Activated CD8-positive, alpha-beta memory T cell treated with anti-CD3 and anti-CD28 coated beads, Interleukin-2, amount 50 U/mL, for 1 hour (primary cell): Measurements from ENCODE around the gene MGAT2.
"Not testable (repeated sequence)": the region's sequence is repeated elsewhere in the genome, so short reads cannot be mapped to it uniquely, and the experiment has no call there.

Experiments
- DNase-seq: peaks from one replicate; pipeline ENCODE4 v3.0.0-alpha.2; 2020; ENCODE audit errors: extremely low read depth

Gene MGAT2

DNA sequence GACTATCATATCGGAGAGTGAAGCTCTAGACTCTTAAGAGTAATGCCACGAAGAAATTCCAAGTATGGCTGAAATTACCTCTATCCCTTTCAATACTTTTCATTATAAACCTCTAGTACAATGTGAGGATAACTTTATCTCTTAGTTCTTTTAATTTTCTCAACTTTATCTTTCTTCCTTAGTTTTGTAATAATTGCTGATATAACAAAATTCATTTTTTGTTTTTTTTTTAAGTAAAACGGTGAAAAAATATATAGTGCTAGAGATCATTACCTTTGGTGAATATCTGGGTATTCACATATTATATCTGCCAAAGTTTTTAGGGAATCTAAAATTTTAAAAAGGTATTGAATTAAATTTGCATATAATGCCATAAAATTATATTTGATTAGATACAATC, 33.9 kb downstream of the MGAT2 start:
- no peak for DNase-seq

- DNase-seq, result not testable (repeated sequence)
Measured at GRCh38 chr14:49657500-49657899, 36.9 kb downstream of the MGAT2 start.

DNA sequence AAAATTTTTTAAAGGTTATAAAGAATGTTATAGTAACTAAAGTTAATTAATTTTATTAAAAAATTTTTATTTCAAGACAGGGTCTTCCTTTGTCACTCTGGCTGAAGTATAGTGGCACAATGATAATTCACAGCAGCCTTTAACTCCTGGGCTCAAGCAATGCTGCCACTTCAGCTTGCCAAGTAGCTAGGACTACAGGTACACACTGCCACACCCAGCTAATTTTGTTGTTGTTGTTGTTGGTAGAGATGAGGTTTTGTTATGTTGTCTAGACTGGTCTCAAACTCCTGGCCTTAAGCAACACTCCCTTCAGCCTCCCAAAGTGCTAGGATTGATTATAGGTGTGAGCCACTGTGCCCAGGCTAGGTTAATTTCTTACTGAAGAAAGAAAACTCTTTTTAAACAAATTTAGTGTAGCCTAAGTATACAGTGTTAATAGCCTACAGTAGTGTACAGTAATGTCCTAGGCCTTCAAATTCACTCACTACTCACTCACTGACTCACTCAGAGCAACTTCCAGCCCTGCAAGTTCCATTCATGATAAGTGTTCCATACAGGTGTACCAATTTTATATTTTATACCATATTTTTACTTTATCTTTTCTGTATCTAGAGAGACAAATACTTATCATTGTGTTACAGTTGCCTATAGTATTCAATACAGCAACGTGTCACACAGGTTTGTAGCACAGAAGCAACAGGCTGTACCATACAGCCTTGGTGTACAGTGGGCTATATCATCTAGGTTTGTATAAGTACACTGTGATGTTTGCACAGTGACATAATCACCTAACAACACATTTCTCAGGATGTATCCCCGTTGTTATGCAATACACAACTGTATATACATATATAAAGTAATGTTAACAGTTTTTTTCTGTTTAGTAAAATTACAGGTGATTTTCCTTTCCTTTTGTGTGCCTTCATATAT, 39.2 kb downstream of the MGAT2 start:
- no peak for DNase-seq

DNA sequence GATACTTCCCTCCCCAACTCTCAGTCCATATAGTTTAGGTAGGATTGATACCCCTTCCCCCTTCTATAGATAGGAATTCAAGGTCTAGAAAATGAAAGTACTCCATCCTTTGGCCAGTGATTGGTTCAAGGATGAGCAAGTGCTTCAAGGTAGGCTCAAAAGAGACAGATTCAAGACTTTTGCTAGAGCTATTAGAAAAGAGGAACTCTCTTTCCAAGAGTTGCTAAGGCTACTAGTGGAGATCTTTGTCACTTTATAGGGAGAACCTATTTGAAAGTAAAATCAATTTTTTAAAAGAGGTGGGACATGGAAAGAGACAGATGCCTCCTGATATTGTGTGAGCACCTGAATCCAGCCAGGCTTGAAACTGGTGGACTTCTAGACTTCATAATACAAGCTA, 49.9 kb downstream of the MGAT2 start:
- DNase-seq, result no peak
